Skeletal muscle satellite cell (primary cell): ENCODE measurements around the gene BBLN.

Experiments used
- H3K27me3 ChIP-seq: 2 replicates; pipeline ENCODE4 v1.7.0; 2013; ENCODE audit warnings: low read length; ENCODE audit not compliant: control insufficient read depth, insufficient read depth
- H3K36me3 ChIP-seq: 2 replicates; pipeline ENCODE4 v1.7.0; 2013; ENCODE audit warnings: mild to moderate bottlenecking, control low read depth, low read length; ENCODE audit not compliant: insufficient read depth
- H3K4me1 ChIP-seq: 2 replicates; pipeline ENCODE4 v1.7.0; 2013; ENCODE audit warnings: low read length; ENCODE audit not compliant: control insufficient read depth, insufficient read depth
- H3K4me2 ChIP-seq: 2 replicates; pipeline ENCODE4 v1.7.0; 2013; ENCODE audit warnings: mild to moderate bottlenecking, low read length
- H3K4me3 ChIP-seq: 2 replicates; pipeline ENCODE4 v1.7.0; 2013; ENCODE audit warnings: low read length
- H3K9ac ChIP-seq: 2 replicates; pipeline ENCODE4 v1.7.0; 2013; ENCODE audit warnings: mild to moderate bottlenecking, low read depth, low read length, moderate library complexity
- H3K9me3 ChIP-seq: replicated peaks from 2 replicates; pipeline ENCODE4 v1.7.0; 2013; ENCODE audit warnings: mild to moderate bottlenecking, control low read depth, low read length

BBLN gene

DNA sequence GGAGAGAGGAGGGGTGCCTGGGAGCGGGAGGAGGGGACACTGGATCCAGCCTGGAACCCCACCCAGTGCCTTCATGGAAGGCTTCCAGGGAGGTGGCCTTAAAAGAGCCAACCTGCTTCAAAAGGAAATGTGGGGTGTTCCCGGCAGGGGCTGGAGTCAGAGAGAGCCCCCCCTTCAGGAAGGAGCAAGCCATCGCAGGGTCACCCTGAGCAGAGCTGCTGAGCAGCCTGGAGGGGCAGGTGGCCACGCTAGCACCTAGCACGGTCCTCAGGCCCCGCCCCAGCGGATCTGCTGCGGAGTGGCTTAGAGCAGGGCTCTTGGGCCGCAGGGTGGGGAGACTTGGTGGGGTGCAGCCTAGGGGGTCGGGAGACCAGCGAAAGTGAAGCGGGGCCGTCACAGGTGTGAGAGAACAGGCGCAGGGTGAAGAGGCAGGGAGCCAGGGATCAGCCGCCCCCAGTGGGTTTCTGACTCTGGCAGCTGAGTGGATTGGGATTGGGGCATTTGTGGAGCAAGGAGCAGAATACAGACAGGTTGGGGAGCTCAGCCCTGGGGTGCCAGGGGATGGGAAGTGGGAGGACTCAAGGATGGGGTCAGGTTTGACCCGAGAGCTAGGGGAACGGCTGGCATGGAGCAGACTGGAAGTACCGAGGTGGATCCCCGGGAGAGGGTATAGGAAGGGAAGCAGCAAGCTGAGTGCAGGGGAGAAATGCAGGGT is 9.3 kb upstream of the BBLN start:
- H3K27me3 ChIP-seq, result peaks cover 9% of the 10 kb centered on the region
- H3K9me3 ChIP-seq, result no peaks in the 10 kb centered on the region
- H3K4me3 ChIP-seq, result no peak overlapping the region
- no peaks in the 10 kb centered on the region for H3K36me3 ChIP-seq
- no peak overlapping the region for H3K4me2 ChIP-seq
- peaks cover 6% of the 10 kb centered on the region for H3K4me1 ChIP-seq
- H3K9ac ChIP-seq, result no peak overlapping the region

DNA sequence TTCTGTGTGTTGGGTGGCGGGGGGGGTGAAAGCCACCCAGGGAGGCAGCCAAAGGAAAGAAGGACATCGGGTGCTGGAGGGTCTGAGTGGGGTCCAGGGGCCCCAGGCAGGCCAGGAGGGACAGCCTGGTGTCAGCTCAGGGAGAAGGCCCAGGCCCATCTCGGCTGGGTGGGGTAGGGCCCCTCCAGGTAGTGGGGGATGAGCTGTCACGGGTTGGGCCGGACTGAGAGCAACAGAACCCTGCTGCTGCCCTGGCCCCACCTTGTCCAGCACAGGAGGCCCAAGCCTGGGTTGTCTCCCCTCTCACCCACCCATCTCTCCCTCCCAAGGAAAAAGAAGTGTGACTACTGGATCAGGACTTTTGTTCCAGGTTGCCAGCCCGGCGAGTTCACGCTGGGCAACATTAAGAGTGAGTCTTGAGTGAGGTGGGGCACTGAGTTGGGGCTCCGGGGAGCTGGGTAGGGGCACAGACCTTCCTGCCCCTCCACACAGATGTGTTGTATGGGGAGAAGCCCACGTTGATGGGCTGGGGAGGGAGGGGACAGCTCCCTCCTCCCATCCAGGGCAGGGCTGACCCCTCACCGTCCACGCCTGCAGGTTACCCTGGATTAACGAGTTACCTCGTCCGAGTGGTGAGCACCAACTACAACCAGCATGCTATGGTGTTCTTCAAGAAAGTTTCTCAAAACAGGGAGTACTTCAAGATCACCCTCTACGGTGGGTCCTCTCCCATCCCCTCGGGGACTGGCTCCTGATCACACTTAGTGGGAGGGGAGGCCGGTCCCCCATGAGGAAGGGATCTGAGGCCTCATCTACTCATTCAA is 8.5 kb upstream of the BBLN start:
- Histone ChIP-seq H3K27me3 (peaks cover 2% of the 10 kb centered on the region), H3K4me3 (no peak overlapping the region), H3K4me2 (no peak overlapping the region), H3K9me3 (no peaks in the 10 kb centered on the region), H3K36me3 (no peaks in the 10 kb centered on the region), H3K9ac (no peak overlapping the region), H3K4me1 (peaks cover 6% of the 10 kb centered on the region)

DNA sequence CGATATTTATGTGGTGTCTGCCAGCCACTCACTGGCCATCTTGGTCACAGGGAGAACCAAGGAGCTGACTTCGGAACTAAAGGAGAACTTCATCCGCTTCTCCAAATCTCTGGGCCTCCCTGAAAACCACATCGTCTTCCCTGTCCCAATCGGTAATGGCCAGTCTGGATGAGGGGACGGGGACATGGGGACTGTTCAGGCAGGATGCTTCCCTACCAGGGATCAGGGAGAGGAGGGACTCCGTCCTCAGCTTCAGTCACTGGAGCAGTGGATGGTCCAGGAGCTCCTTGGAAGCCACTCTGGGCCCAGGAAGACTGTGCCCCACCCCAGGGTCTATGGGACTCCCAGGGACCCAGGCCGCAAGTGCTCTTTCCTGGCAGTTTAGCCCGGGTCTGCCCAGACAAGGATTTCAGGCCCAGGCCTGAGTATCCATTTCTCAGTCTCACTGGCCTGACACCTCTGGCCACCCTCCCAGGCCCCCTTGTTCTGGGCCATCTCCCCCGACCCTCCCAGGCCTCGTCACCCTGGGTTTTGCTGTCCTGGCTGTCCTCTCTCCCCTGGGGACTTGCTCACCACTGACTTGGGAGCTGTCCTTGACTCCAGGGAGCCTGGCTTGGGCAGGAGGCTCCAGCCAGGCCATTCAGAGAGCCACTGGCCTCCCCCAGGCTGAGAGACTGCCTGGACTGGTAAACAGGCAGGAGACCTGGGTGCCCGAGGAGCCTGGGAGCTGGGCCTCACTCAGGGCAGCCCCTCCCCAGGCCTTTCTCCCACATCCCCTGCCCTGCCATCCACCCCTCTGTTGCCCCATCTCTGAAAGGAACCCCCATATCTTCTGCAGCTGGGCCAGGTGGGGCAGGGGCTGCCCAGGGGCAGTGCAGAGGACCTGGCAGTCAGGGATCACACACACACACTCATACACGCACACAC is 7.7 kb upstream of the BBLN start:
- H3K4me1 ChIP-seq, result peaks cover 6% of the 10 kb centered on the region
- H3K4me2 ChIP-seq, result no peak overlapping the region
- H3K4me3 ChIP-seq, result no peak overlapping the region
- no peak overlapping the region for H3K9ac ChIP-seq
- H3K9me3 ChIP-seq, result no peaks in the 10 kb centered on the region
- no peaks in the 10 kb centered on the region for H3K36me3 ChIP-seq
- no peaks in the 10 kb centered on the region for H3K27me3 ChIP-seq

DNA sequence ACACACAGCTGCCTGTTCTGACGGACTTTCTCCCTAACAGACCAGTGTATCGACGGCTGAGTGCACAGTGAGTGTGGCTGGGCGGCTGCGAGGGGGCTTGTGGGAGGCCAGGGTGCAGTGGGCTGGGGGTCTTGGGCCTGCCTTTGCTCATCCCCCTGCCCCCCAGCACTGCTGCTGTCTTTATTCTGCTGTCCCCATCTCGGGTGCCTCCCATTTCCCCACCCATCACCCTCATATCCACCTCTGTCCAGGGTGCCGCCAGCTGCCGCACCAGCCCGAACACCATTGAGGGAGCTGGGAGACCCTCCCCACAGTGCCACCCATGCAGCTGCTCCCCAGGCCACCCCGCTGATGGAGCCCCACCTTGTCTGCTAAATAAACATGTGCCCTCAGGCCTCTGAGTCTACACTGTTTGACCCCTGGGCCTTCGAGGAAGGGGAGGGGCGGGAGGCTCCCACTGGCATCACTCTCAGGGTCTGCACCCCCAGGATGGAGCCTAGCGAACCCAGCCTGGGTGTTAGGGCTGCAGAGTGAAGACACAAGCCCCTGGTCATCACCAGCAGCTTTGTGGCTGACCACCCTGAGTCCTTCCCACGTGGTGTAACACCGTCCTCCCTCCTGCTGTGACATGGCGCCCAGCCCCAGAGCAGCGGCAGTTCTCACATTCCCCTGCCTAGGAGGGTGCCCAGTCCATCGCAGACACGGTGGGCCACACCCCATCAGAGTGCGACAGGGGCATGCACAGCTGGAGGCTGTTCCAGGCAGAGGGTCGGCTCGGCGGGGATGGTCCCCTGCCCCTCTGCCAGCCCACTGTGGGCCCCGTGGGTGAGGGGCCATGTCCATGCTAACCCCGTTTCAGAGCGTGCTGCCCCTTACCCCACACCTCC is 6.8 kb upstream of the BBLN start:
- H3K4me3 ChIP-seq, result no peak overlapping the region
- H3K9ac ChIP-seq, result no peak overlapping the region
- no peaks in the 10 kb centered on the region for H3K27me3 ChIP-seq
- no peaks in the 10 kb centered on the region for H3K9me3 ChIP-seq
- no peaks in the 10 kb centered on the region for H3K36me3 ChIP-seq
- H3K4me1 ChIP-seq, result peaks cover 6% of the 10 kb centered on the region
- H3K4me2 ChIP-seq, result no peak overlapping the region

DNA sequence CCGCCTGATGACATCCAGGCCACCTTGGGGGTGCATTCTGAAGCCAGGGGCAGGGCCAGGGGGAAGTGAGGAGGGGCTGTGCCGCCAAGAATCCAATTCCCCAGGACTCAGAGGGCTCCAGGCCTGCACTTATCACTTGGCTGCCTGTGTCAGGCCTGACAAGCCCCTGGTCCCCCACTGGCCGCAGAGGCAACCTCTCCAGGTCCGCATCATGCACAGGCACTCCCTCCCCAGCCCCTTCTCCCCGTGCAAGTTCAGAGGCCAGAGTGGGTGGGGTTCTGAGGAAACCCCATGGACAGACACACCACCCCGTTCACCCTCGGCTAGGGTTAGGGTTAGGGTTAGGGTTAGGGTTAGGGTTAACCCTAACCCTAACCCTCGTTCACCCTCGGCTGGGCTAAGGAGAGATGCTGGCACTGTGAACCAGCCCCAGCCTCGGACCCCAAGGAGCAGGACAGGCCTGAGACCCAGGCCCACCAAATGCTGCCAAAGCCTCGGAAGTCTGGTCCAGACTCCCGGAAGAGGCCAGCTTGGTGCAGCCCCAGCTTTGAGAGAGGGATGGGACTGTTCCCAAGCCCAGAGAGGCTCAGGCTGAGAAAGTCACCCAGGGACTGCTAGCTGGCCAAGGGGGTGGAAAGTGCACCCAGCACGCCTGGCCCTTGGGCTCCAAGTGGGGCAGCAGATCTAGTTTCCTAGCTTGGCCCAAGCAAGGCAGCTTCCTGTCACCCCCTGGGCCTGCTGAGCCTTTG is 5.9 kb upstream of the BBLN start:
- Histone ChIP-seq H3K27me3 (no peaks in the 10 kb centered on the region), H3K4me2 (no peak overlapping the region), H3K9me3 (no peaks in the 10 kb centered on the region), H3K4me3 (no peak overlapping the region), H3K36me3 (no peaks in the 10 kb centered on the region), H3K9ac (no peak overlapping the region), H3K4me1 (no peaks in the 10 kb centered on the region)

DNA sequence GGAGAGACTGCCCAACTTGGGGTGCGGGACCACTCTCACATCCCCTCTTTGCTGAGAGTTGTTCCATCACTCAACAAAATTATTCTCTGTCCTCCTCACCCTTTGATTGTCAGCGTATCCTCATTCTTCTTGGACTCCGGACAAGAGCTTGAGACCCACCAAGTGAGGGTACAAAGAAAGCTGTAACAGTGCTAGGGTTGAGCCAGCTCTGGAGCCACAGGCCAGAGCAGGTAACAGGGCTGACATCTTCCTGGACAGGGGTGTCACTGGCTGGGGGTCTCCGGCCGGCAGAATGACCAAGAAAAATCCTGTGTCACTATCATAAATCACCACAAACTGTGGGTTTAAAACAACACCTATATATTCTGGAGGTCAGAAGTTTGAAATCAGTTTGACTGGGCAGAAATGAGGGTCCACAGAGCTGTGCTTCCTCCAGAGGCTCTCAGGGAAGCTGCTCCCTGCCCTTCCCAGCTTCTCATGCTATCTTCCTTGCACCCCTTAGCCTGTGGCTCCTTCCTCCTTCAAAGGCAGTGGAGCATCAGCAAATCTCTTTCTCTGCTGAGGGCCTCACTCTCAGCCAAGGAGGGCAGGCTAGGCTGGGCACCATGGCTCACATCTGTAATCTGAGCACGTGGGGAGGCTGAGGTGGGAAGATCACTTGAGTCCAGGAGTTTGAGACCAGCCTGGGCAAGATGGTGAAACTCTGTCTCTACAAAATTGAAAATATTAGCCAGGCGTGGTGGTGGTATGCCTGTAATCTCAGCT is 4.1 kb upstream of the BBLN start:
- Histone ChIP-seq H3K4me1 (peaks cover 8% of the 10 kb centered on the region), H3K9ac (no peak overlapping the region), H3K27me3 (no peaks in the 10 kb centered on the region), H3K4me2 (no peak overlapping the region), H3K4me3 (no peak overlapping the region), H3K36me3 (no peaks in the 10 kb centered on the region), H3K9me3 (no peaks in the 10 kb centered on the region)

DNA sequence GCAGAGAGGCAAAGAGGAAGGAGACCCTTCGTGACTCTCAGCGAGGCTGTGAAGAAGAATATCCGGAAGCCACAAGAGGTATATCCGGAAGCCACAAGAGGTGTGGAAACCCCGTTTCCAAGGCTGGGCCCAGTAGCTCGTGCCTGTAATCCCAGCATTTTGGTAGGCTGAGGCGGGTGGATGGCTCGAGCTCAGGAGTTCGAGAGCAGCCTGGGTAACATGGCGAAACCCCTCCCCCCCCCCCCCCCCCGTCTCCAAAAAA is 612 bp upstream of the BBLN start:
- H3K27me3 ChIP-seq, result no peaks in the 10 kb centered on the region
- H3K4me1 ChIP-seq, result peaks cover 31% of the 10 kb centered on the region
- no peaks in the 10 kb centered on the region for H3K9me3 ChIP-seq
- H3K4me2 ChIP-seq, result peak overlapping the region; percentile 79
- peak overlapping the region; percentile 71 for H3K4me3 ChIP-seq
- peak overlapping the region; percentile 64 for H3K9ac ChIP-seq
- H3K36me3 ChIP-seq, result peaks cover 21% of the 10 kb centered on the region

DNA sequence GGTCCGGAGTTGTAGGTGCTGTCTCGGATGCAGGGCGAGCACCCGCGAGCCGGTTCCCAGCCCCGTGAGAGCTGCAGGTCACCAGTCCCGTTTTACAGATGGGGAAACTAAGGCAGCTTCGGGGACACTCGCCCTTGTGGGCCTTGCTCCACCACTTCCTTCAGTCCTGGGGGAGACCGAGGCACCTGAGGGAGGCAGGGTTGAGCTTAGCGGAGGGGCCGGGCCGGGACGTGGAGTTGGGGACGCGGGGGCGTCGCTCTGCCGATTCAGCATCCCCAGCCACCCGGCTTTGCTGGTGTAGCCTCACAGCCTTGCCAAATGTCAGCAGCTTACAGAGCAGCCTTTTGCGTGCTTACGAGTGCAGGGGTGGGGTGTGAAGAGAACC is 530 bp downstream of the BBLN start:
- peak overlapping the region; percentile 79 for H3K9ac ChIP-seq
- peak overlapping the region; percentile 94 for H3K4me2 ChIP-seq
- peaks cover 34% of the 10 kb centered on the region for H3K4me1 ChIP-seq
- H3K27me3 ChIP-seq, result no peaks in the 10 kb centered on the region
- H3K4me3 ChIP-seq, result peak overlapping the region; percentile 88
- H3K36me3 ChIP-seq, result peaks cover 25% of the 10 kb centered on the region
- no peaks in the 10 kb centered on the region for H3K9me3 ChIP-seq

DNA sequence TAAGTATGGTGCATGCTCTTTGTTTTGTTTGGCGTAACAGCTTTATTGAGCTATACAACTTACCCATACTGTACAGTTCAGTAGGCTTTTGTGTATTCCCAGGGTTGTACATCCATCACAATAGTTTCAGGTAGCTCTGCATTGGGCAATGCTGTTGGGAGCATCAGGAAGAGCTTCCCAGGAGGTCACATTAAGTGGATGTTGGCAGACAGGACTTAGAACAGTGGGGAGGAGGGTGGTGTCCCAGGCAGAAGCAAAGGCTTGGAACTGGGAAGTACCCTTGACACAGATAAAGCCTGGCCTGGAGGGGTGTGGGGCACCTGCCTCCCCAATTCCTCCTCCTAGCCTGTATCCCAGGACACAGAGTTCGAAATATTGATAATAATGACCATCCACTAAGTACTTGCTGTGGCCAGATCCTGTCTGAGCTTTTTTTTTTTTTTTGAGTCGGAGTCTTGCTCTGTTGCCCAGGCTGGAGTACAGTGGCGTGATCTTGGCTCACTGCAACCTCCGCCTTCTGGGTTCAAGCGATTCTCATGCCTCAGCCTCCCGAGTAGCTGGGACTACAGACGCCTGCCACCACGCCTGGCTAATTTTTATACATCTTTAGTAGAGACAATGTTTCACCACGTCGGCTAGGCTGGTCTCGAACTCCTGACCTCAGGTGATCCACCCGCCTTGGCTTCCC is 1.3 kb downstream of the BBLN start:
- H3K4me3 ChIP-seq, result peak overlapping the region; percentile 88
- H3K4me1 ChIP-seq, result peaks cover 34% of the 10 kb centered on the region
- no peak overlapping the region for H3K9ac ChIP-seq

More for the DNA sequence above, 1.3 kb downstream of the BBLN start:
- Histone ChIP-seq H3K9me3 (no peaks in the 10 kb centered on the region), H3K36me3 (peaks cover 32% of the 10 kb centered on the region), H3K4me2 (peak overlapping the region; percentile 94), H3K27me3 (no peaks in the 10 kb centered on the region)
